SK-N-SH (cell line): ENCODE results near the gene FDXR. TPM values are rescaled to one million over a fixed set of nuclear protein-coding genes. Genes with fewer than 3 reads are reported as not detected.

Experiments used
- CTCF ChIA-PET: fragments of 300-600, 350-600 bp; formaldehyde crosslinking; extraction: SDS; loops from one replicate; lab custom pipeline; 2021; lab: Yijun Ruan, JAX
- POLR2A ChIA-PET: fragments of 350-600 bp; sonication (Branson Sonifier 250); formaldehyde crosslinking; extraction: SDS; loops from one replicate; lab custom pipeline; 2020; ENCODE audit warnings: antibody characterized with exemption, inconsistent platforms; lab: Yijun Ruan, JAX
- DNase-seq: peaks from one replicate; pipeline ENCODE4 v3.0.0; 2012
- H2AFZ ChIP-seq: fragments of 200-600 bp; sonication (generic); 2 replicates; pipeline ENCODE4 v1.8.1; 2016; ENCODE audit warnings: antibody characterized with exemption, mild to moderate bottlenecking, low read depth
- H3F3A ChIP-seq: fragments of 200-600 bp; sonication (generic); replicated peaks from 2 replicates; pipeline ENCODE3; 2016; ENCODE audit warnings: antibody characterized with exemption, mild to moderate bottlenecking; ENCODE audit not compliant: insufficient read depth
- H3K27ac ChIP-seq, 2 experiments: fragments of 200-500 bp in 1 of 2; fragments of 200-600 bp in 1 of 2; sonication (Bioruptor generic) in 1 of 2; sonication (generic), shearing (Covaris generic) in 1 of 2; 2 replicates each; pipeline versions ENCODE4 v1.5.1 to v1.6.1; 2014 to 2016; ENCODE audit warnings: low read depth in 2 of 2, inconsistent platforms in 1 of 2, low read length in 1 of 2, mild to moderate bottlenecking in 1 of 2, mixed read lengths in 1 of 2
- H3K27me3 ChIP-seq: fragments of 200-600 bp; sonication (generic), shearing (Covaris generic); 2 replicates; pipeline ENCODE4 v1.6.1; 2016; ENCODE audit warnings: mixed run types; ENCODE audit not compliant: insufficient read depth
- H3K36me3 ChIP-seq, 2 experiments: fragments of 200-500 bp in 1 of 2; fragments of 200-600 bp in 1 of 2; sonication (Bioruptor generic) in 1 of 2; sonication (generic) in 1 of 2; replicated peaks in 1 of 2; 2 replicates each; pipeline versions ENCODE3 to v1.5.1; 2014 to 2016; ENCODE audit warnings: low read length in 1 of 2, mild to moderate bottlenecking in 1 of 2; ENCODE audit not compliant: insufficient read depth in 2 of 2, control insufficient read depth in 1 of 2
- H3K4me1 ChIP-seq, 2 experiments: fragments of 200-500 bp in 1 of 2; fragments of 200-600 bp in 1 of 2; sonication (Bioruptor generic) in 1 of 2; sonication (generic), shearing (Covaris generic) in 1 of 2; 2 replicates each; pipeline versions ENCODE4 v1.5.1 to v1.6.1; 2014 to 2016; ENCODE audit warnings: low read depth in 1 of 2, low read length in 1 of 2, mixed run types in 1 of 2; ENCODE audit not compliant: insufficient read depth in 2 of 2, control insufficient read depth in 1 of 2
- H3K4me2 ChIP-seq: fragments of 200-600 bp; sonication (generic), shearing (Covaris generic); 2 replicates; pipeline ENCODE4 v1.6.1; 2017; ENCODE audit warnings: mixed run types
- H3K4me3 ChIP-seq, 2 experiments: fragments of 200-500 bp in 1 of 2; fragments of 200-600 bp in 1 of 2; sonication (Bioruptor generic) in 1 of 2; sonication (generic), shearing (Covaris generic) in 1 of 2; 2 replicates each; pipeline versions ENCODE4 v1.5.1 to v1.8.1; 2014 to 2016; ENCODE audit warnings: low read depth in 2 of 2, inconsistent platforms in 1 of 2, low read length in 1 of 2, mild to moderate bottlenecking in 1 of 2, mixed read lengths in 1 of 2, moderate library complexity in 1 of 2
- H3K79me2 ChIP-seq: fragments of 200-600 bp; sonication (generic); 2 replicates; pipeline ENCODE4 v1.8.1; 2017; ENCODE audit warnings: mild to moderate bottlenecking; ENCODE audit not compliant: insufficient read depth
- H3K9ac ChIP-seq: fragments of 200-600 bp; sonication (generic); 2 replicates; pipeline ENCODE4 v1.6.1; 2017; ENCODE audit warnings: mixed run types
- H3K9me2 ChIP-seq: fragments of 200-600 bp; sonication (generic); 2 replicates; pipeline ENCODE4 v1.6.1; 2017; ENCODE audit warnings: mixed run types
- H3K9me3 ChIP-seq: fragments of 200-600 bp; sonication (generic); 2 replicates; pipeline ENCODE4 v1.6.1; 2017; ENCODE audit warnings: mixed run types, mild to moderate bottlenecking, moderate library complexity
- H4K20me1 ChIP-seq: fragments of 200-600 bp; sonication (generic); 2 replicates; pipeline ENCODE4 v1.6.1; 2017; ENCODE audit warnings: mild to moderate bottlenecking, mixed run types; ENCODE audit not compliant: insufficient read depth
- CTCF ChIP-seq: fragments of 200-600 bp; sonication (generic); IDR thresholded peaks from 2 replicates; pipeline ENCODE4 v1.6.1; 2017; ENCODE audit warnings: antibody characterized with exemption, mild to moderate bottlenecking, moderate library complexity
- EP300 ChIP-seq, 2 experiments: IDR thresholded peaks; 2 replicates each; pipeline versions ENCODE4 v1.4.0 to v1.6.1; 2012; ENCODE audit warnings: borderline replicate concordance in 1 of 2, low read depth in 1 of 2, low read length in 1 of 2
- FOSL2 ChIP-seq: IDR thresholded peaks from 2 replicates; pipeline ENCODE4 v1.4.0; 2012; ENCODE audit warnings: low read depth, mild to moderate bottlenecking, moderate library complexity, borderline replicate concordance
- GATA2 ChIP-seq: sonication (generic); formaldehyde crosslinking; IDR thresholded peaks from 2 replicates; pipeline ENCODE4 v1.5.0; 2020; ENCODE audit warnings: mild to moderate bottlenecking, missing genetic modification reagents
- IRF3 ChIP-seq: fragments of 150-350 bp; IDR thresholded peaks from 2 replicates; pipeline ENCODE4 v1.6.1; 2016; ENCODE audit warnings: mild to moderate bottlenecking, low read depth, low read length
- MEF2A ChIP-seq: IDR thresholded peaks from 2 replicates; pipeline ENCODE4 v1.4.0; 2012; ENCODE audit warnings: low read depth, borderline replicate concordance
- NRF1 ChIP-seq: IDR thresholded peaks from 2 replicates; pipeline ENCODE4 v1.6.1; 2012; ENCODE audit warnings: low read depth, mild to moderate bottlenecking, low read length
- PBX3 ChIP-seq: IDR thresholded peaks from 2 replicates; pipeline ENCODE4; 2012
- RAD21 ChIP-seq: IDR thresholded peaks from 2 replicates; pipeline ENCODE4 v1.6.1; 2012; ENCODE audit warnings: mild to moderate bottlenecking, low read length
- RCOR1 ChIP-seq: fragments of 150-350 bp; IDR thresholded peaks from 2 replicates; pipeline ENCODE4 v1.6.1; 2017; ENCODE audit warnings: antibody characterized with exemption, low read length
- REST ChIP-seq: IDR thresholded peaks from 2 replicates; pipeline ENCODE4 v1.6.1; 2012; ENCODE audit warnings: mild to moderate bottlenecking, low read depth, low read length, moderate library complexity
- SMC3 ChIP-seq: IDR thresholded peaks from 2 replicates; pipeline ENCODE4 v1.6.1; 2012; ENCODE audit warnings: low read depth, low read length, improper control_type of control experiment
- TAF1 ChIP-seq: IDR thresholded peaks from 2 replicates; pipeline ENCODE4 v1.6.1; 2012; ENCODE audit warnings: low read depth, mild to moderate bottlenecking, low read length, moderate library complexity, borderline replicate concordance
- TEAD4 ChIP-seq: IDR thresholded peaks from 2 replicates; pipeline ENCODE4 v1.4.0; 2012; ENCODE audit warnings: mild to moderate bottlenecking, borderline replicate concordance; ENCODE audit not compliant: insufficient read depth
- USF1 ChIP-seq: IDR thresholded peaks from 2 replicates; pipeline ENCODE4 v1.4.0; 2012; ENCODE audit warnings: low read depth, borderline replicate concordance
- WGBS: methylation state at CpG from one replicate; pipeline ENCODE4 v1.1.6; 2017; ENCODE audit warnings: low lambda C conversion rate; 5-methylcytosine and 5-hydroxymethylcytosine counted together
- polyA plus RNA-seq, 3 experiments: library from polyadenylated mRNA; depleted of rRNA; stranded (reverse); fragments of >200 nt; gene quantifications; 2 replicates each; pipeline ENCODE4 v1.2.3, GENCODE V29; 2012

FDXR gene
- polyA plus RNA-seq, 1 of the 3 experiments (the other 2 are of a cell fraction), result 86.7 TPM

- TF ChIP-seq CTCF (no peak), TAF1 (no peak), RCOR1 (no peak), RAD21 (no peak)
- TF ChIP-seq, all 33 proteins: peak for 0
Observed at GRCh38 chr17:74854792-74855191, 18.0 kb downstream of the FDXR start (continued).

GRCh38 chr17:74853669-74854068, 19.1 kb downstream of the FDXR start:
- Histone ChIP-seq H3K27me3 (peaks cover 48% of the 10 kb centered on the region), H4K20me1 (no peaks in the 10 kb centered on the region; the same call in 1 of the 2 replicates), H3K4me3 (no peak overlapping the region), H3K9me3 (no peaks in the 10 kb centered on the region), H3F3A (no peaks in the 10 kb centered on the region), H3K9me2 (no peaks in the 10 kb centered on the region)
- WGBS, result 75% methylated on average over 8 of the region's 8 CpGs
- no peak for TF ChIP-seq MEF2A
- no peak for TF ChIP-seq PBX3
- TF ChIP-seq EP300 (IDR thresholded peaks at IDR 0.05; ENCODE audit: borderline replicate concordance in 1 of 2, low read depth in 1 of 2, low read length in 1 of 2), result no peak
- no peak for TF ChIP-seq GATA2 (CRISPR knock-in tag)
- no peak for TF ChIP-seq NRF1
- TF ChIP-seq USF1, result no peak
- no peak for TF ChIP-seq IRF3
- TF ChIP-seq SMC3, result no peak
- TF ChIP-seq FOSL2, result no peak
- TF ChIP-seq RCOR1, result no peak
- TF ChIP-seq TEAD4, result no peak
- no peak for TF ChIP-seq REST
- TF ChIP-seq RAD21, result no peak
- TF ChIP-seq, all 33 proteins: peak for 0
- H3K27ac ChIP-seq, result no peak overlapping the region
- no peaks in the 10 kb centered on the region for H3K79me2 ChIP-seq
- H3K36me3 ChIP-seq, result no peaks in the 10 kb centered on the region
- POLR2A ChIA-PET, result interaction anchor here (1.2 kb wide), 1 partner anchor 11 kb away, joined by 3 read pairs; no protein-coding TSS in a partner anchor
- H3K4me2 ChIP-seq, result no peak overlapping the region
- no peak overlapping the region for H3K9ac ChIP-seq
- CTCF ChIA-PET, result interaction anchor here (47.7 to 98.1 kb wide), 2 partner anchors 6 to 36 kb away, joined by 3869 read pairs; partner anchors contain the start of genes FDXR, GRIN2C and NAT9
- no peak for DNase-seq
- no peak overlapping the region for H2AFZ ChIP-seq
- H3K4me1 ChIP-seq, result no peaks in the 10 kb centered on the region; a peak in 1 of 4 replicates
